ENCODE data around the gene USP25. TPM values are rescaled to one million over a fixed set of nuclear protein-coding genes. Genes with fewer than 3 reads are reported as not detected.

The USP25 gene
- total and polyA plus RNA-seq, 2 experiments from 2014 or later, result 18.7 to 59.5 TPM

- Histone ChIP-seq H3K4me1 (ENCODE audit: insufficient read depth) (no peaks in the 10 kb centered on the region), H3K79me2 (no peaks in the 10 kb centered on the region), H2AFZ (no peak overlapping the region), H3K9me2 (replicated peaks; ENCODE audit: insufficient read depth) (no peaks in the 10 kb centered on the region), H4K20me1 (ENCODE audit: insufficient read depth, poor library complexity, severe bottlenecking) (no peaks in the 10 kb centered on the region), H3K27me3 (no peaks in the 10 kb centered on the region), H3K4me2 (no peak overlapping the region), H3K27ac (no peak overlapping the region), H3K36me3 (replicated peaks; ENCODE audit: insufficient read depth, low read depth) (no peaks in the 10 kb centered on the region), H3K4me3 (no peak overlapping the region), H3K9me3 (ENCODE audit: low read depth) (no peaks in the 10 kb centered on the region)
- WGBS (ENCODE audit: low lambda C conversion rate, missing lambda C conversion rate), result 99% methylated on average over 4 of the region's 4 CpGs
- DNase-seq (ENCODE audit: low spot score), result no peak
- TF ChIP-seq EZH2 (IDR thresholded peaks at IDR 0.05; ENCODE audit: borderline replicate concordance) (no peak), EZH2phosphoT487 (IDR thresholded peaks at IDR 0.05; ENCODE audit: low read depth, severe bottlenecking, unreplicated experiment) (no peak)
- TF ChIP-seq, protein P1, sequence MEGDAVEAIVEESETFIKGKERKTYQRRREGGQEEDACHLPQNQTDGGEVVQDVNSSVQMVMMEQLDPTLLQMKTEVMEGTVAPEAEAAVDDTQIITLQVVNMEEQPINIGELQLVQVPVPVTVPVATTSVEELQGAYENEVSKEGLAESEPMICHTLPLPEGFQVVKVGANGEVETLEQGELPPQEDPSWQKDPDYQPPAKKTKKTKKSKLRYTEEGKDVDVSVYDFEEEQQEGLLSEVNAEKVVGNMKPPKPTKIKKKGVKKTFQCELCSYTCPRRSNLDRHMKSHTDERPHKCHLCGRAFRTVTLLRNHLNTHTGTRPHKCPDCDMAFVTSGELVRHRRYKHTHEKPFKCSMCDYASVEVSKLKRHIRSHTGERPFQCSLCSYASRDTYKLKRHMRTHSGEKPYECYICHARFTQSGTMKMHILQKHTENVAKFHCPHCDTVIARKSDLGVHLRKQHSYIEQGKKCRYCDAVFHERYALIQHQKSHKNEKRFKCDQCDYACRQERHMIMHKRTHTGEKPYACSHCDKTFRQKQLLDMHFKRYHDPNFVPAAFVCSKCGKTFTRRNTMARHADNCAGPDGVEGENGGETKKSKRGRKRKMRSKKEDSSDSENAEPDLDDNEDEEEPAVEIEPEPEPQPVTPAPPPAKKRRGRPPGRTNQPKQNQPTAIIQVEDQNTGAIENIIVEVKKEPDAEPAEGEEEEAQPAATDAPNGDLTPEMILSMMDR (IDR thresholded peaks at IDR 0.05; ENCODE audit: poor library complexity), result no peak
Measured at GRCh38 chr21:15870819-15871218, 141.0 kb downstream of the USP25 start.

GRCh38 chr21:15872236-15872635 lies 142.5 kb downstream of the USP25 start:
- Histone ChIP-seq H4K20me1 (ENCODE audit: insufficient read depth, poor library complexity, severe bottlenecking) (no peaks in the 10 kb centered on the region), H3K4me1 (ENCODE audit: insufficient read depth) (no peaks in the 10 kb centered on the region), H2AFZ (no peak overlapping the region), H3K4me3 (no peak overlapping the region), H3K27ac (no peak overlapping the region), H3K4me2 (no peak overlapping the region), H3K79me2 (no peaks in the 10 kb centered on the region), H3K9me2 (replicated peaks; ENCODE audit: insufficient read depth) (no peaks in the 10 kb centered on the region), H3K9me3 (ENCODE audit: low read depth) (no peaks in the 10 kb centered on the region), H3K36me3 (replicated peaks; ENCODE audit: insufficient read depth, low read depth) (no peaks in the 10 kb centered on the region), H3K27me3 (no peaks in the 10 kb centered on the region)
- no peak for TF ChIP-seq EZH2 (IDR thresholded peaks at IDR 0.05; ENCODE audit: borderline replicate concordance)
- TF ChIP-seq, protein P1 (IDR thresholded peaks at IDR 0.05; ENCODE audit: poor library complexity), result no peak
- no peak for TF ChIP-seq EZH2phosphoT487 (IDR thresholded peaks at IDR 0.05; ENCODE audit: low read depth, severe bottlenecking, unreplicated experiment)
- no peak for DNase-seq (ENCODE audit: low spot score)
- WGBS (ENCODE audit: low lambda C conversion rate, missing lambda C conversion rate), result 95% methylated on average over 4 of the region's 4 CpGs

DNA sequence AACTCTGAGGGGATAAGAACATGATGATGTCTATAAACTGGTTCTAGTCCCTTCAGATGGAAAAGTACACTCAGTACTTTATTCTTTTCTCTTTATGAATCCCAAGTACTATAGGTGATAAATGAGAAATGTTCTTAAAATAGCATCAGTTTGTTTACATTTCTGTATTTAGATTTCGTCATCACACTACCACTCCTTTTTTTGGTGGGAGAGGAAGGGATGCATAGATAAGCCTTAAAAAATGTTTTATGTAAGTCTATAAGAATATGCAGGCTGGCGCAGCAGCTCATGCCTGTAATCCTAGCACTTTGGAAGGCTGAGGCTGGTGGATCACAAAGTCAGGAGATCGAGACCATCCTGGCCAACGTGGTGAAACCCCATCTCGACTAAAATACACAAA lies 144.8 kb downstream of the USP25 start:
- H3K36me3 ChIP-seq (replicated peaks; ENCODE audit: insufficient read depth, low read depth), result no peaks in the 10 kb centered on the region
- no peaks in the 10 kb centered on the region for H3K79me2 ChIP-seq
- H2AFZ ChIP-seq, result no peak overlapping the region
- WGBS (ENCODE audit: low lambda C conversion rate, missing lambda C conversion rate), result 91% methylated on average over 5 of the region's 5 CpGs
- DNase-seq (ENCODE audit: low spot score), result no peak
- H3K9me2 ChIP-seq (replicated peaks; ENCODE audit: insufficient read depth), result no peaks in the 10 kb centered on the region
- H3K9me3 ChIP-seq (ENCODE audit: low read depth), result no peaks in the 10 kb centered on the region
- TF ChIP-seq EZH2 (IDR thresholded peaks at IDR 0.05; ENCODE audit: borderline replicate concordance) (no peak), EZH2phosphoT487 (IDR thresholded peaks at IDR 0.05; ENCODE audit: low read depth, severe bottlenecking, unreplicated experiment) (no peak)
- TF ChIP-seq, protein P1 (IDR thresholded peaks at IDR 0.05; ENCODE audit: poor library complexity), result no peak
- no peaks in the 10 kb centered on the region for H3K4me1 ChIP-seq (ENCODE audit: insufficient read depth)
- H3K4me3 ChIP-seq, result no peak overlapping the region
- H4K20me1 ChIP-seq (ENCODE audit: insufficient read depth, poor library complexity, severe bottlenecking), result no peaks in the 10 kb centered on the region
- no peaks in the 10 kb centered on the region for H3K27me3 ChIP-seq
- H3K4me2 ChIP-seq, result no peak overlapping the region
- H3K27ac ChIP-seq, result no peak overlapping the region

DNA sequence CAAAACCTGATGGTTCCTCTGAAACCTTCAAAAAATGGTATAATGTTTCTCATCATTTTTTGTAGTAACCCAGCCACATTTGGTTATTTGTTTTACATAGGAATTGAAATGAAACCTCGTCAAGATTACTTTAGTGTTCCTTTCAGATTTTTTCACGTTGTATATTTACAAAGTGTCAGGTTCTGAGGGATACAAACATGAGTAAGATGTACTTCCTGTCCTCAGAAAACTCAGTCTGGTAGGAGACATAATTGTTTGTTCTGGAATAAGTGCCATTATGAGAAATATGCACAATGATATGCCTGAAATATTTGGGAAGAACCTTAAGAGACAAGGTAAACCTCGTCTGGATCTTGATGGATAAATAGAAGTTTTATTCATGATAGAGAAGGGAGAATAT lies 145.5 kb downstream of the USP25 start:
- no peak overlapping the region for H3K4me2 ChIP-seq
- no peak for DNase-seq (ENCODE audit: low spot score)
- TF ChIP-seq EZH2phosphoT487 (IDR thresholded peaks at IDR 0.05; ENCODE audit: low read depth, severe bottlenecking, unreplicated experiment) (no peak), EZH2 (IDR thresholded peaks at IDR 0.05; ENCODE audit: borderline replicate concordance) (no peak)
- no peaks in the 10 kb centered on the region for H3K79me2 ChIP-seq
- no peaks in the 10 kb centered on the region for H3K36me3 ChIP-seq (replicated peaks; ENCODE audit: insufficient read depth, low read depth)
- no peaks in the 10 kb centered on the region for H4K20me1 ChIP-seq (ENCODE audit: insufficient read depth, poor library complexity, severe bottlenecking)
- no peaks in the 10 kb centered on the region for H3K9me3 ChIP-seq (ENCODE audit: low read depth)
- H3K27me3 ChIP-seq, result no peaks in the 10 kb centered on the region
- WGBS (ENCODE audit: low lambda C conversion rate, missing lambda C conversion rate), result 90% methylated on average over 3 of the region's 3 CpGs
- no peak overlapping the region for H2AFZ ChIP-seq
- H3K4me3 ChIP-seq, result no peak overlapping the region
- H3K4me1 ChIP-seq (ENCODE audit: insufficient read depth), result no peaks in the 10 kb centered on the region
- H3K27ac ChIP-seq, result no peak overlapping the region
- no peaks in the 10 kb centered on the region for H3K9me2 ChIP-seq (replicated peaks; ENCODE audit: insufficient read depth)

All from hepatocyte (in vitro differentiated cells).